Coronary artery (tissue), 2 donors: ENCODE results near the gene CACNA1I.

Source experiments
- DNase-seq: peaks from one replicate; pipeline ENCODE4 v3.0.0-alpha.2; 2017; ENCODE audit warnings: low spot score
- H3K27ac ChIP-seq, 2 donors: fragments of 200-600 bp; sonication (generic); one replicate each; pipeline ENCODE4 v1.5.1; 2016 to 2019
- H3K4me3 ChIP-seq: fragments of 200-600 bp; sonication (generic); 2 replicates; pipeline ENCODE4 v1.5.1; 2016; ENCODE audit warnings: mild to moderate bottlenecking, moderate library complexity
- TF ChIP-seq, protein P1 (sequence below): fragments of 200-600 bp; sonication (generic); IDR thresholded peaks from one replicate; pipeline ENCODE4 v1.5.1; 2019; ENCODE audit warnings: antibody characterized with exemption

CACNA1I gene

DNA sequence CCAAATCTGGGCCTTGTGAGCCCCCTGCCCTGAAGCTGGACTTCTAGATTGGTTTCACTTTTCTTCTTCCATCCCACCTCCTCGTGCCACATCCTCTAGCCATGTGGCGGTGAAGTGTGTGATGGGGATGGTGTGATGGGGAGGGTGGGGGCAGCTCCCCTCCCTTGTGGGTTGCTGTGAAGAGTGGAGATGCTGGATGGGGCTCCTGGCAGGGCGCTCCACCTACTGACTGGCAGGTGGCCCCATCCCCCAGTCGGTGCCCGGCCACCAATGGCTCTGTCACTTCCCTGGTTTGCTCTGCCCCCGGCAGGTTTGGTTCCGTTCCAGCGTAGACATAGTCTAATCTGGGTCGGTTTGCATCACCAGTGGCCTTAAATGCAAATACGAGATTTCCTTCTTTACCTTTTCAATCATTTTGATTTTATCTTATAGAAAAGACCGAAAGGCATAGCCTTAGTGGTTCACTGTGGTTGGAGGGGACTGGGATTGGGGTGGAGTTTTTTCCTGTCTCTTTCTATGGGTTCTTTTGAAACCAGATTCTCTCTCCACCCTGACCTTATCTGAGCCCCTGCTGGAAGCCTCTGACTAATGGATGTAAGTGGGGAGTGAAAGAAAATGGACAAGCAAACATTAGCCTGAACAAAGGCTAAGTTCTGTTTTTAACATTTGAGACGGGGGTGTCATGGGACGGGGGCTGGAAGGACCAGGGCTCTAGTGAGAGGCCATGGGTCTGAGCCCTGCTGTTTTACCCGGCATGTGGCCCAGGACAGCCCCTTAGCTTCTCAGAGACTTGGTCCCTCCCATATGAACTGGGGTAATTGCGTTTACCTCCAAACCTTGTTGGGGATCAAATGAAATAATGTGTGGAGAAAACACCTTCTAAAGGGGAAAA is 149.3 kb downstream of the CACNA1I start:
- peak; percentile 49 for DNase-seq
- Histone ChIP-seq H3K4me3 (no peak overlapping the region), H3K27ac (no peak overlapping the region)
- TF ChIP-seq, protein P1, sequence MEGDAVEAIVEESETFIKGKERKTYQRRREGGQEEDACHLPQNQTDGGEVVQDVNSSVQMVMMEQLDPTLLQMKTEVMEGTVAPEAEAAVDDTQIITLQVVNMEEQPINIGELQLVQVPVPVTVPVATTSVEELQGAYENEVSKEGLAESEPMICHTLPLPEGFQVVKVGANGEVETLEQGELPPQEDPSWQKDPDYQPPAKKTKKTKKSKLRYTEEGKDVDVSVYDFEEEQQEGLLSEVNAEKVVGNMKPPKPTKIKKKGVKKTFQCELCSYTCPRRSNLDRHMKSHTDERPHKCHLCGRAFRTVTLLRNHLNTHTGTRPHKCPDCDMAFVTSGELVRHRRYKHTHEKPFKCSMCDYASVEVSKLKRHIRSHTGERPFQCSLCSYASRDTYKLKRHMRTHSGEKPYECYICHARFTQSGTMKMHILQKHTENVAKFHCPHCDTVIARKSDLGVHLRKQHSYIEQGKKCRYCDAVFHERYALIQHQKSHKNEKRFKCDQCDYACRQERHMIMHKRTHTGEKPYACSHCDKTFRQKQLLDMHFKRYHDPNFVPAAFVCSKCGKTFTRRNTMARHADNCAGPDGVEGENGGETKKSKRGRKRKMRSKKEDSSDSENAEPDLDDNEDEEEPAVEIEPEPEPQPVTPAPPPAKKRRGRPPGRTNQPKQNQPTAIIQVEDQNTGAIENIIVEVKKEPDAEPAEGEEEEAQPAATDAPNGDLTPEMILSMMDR, result no peak

DNA sequence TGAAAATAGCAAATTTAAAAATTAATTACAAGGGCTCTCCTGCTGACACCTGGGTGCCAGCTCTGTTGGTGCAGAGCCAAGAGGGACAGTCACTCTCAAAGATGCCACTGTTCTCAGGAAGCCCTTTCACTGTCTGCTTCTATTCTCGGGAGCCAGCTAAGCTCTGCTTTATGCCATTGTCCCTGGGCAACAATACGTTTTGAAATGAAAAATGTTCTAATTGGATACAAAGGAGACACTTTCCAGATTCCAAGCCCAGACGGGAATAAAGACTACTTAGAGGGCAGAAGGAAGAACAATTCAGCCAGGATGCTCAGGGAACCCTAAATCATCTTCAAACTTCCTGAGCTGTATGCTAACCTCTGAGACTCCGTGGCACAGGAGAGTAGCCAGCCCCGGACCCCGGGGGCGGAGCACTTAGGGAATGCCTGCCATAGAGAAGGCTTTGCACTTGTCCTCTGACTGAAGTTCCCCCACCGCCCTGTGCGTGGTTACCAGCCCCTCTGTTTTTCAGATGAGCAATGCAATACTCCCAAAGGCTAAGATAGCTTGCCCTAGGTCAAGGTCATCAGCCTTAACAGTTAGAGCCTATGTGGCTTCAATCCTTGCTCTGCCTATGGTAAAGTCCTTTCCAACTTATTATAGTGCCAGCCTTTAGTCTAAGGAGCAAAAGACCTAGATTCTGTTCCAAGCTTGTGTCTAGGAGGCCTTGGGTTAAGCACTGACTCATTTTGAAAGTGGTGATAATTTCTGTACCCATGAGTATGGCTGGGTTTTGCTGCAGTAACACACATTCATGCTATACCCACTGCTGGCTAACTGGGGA is 150.9 kb downstream of the CACNA1I start:
- TF ChIP-seq, protein P1, result no peak
- Histone ChIP-seq H3K27ac (no peak overlapping the region), H3K4me3 (no peak overlapping the region)
- peak; percentile 53 for DNase-seq

DNA sequence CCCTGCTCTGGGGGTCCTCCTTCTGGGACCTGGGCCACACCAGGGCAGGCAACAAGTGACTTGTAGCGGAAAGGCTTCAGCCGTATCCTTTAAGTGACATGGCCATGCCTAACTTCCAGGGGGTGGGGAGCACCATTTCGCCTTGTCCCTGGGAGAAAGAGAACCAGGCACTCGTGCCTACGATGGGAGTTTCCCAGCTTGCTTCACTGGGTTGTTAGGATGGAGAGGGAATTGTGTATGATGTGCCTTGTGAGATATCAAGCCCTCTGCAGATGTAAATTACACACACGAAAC is 151.4 kb downstream of the CACNA1I start:
- TF ChIP-seq, protein P1, result no peak
- no peak overlapping the region for H3K4me3 ChIP-seq
- DNase-seq, result peak; percentile 5
- no peak overlapping the region for H3K27ac ChIP-seq

DNA sequence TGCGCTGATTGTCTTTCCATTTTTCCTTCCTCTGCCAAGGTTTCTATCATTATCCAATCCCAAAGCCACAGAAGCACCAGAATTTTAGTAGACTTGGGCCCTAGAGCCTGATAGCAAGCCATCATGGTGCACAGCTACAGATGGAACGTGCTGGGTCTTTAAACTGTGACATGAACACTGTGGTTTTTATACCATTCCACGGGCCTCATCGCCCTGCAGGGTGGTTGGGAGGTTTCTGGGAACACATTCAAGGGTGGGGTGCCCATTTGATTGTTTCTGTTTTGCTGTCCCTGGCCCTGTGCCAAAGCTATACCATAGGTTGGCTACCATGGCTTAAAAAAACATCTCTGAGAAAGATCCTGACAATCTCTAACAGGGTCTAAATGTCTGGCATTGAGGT is 151.9 kb downstream of the CACNA1I start:
- TF ChIP-seq, protein P1, result no peak
- DNase-seq, result no peak
- Histone ChIP-seq H3K4me3 (no peak overlapping the region), H3K27ac (no peak overlapping the region)

DNA sequence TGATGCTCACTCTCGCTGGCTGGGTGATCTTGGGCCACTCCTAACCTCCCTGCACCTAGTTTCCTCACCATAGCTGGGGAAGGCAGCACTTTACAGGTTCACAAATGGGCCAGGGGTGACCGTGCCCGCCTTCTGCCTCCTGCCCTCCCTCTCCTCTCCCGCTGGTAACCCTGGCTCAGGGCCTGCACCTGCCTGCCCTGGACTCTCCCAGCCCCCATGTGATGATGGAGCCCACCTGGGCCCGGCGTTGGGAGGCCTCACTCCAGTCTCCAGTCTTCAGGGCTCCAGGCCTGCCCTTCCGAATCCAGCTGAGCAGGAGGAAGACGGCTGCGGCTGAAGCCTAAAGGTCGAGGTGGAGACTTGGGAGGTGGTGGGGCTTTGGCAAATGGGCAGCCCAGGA is 152.9 kb downstream of the CACNA1I start:
- H3K4me3 ChIP-seq, result no peak overlapping the region
- no peak overlapping the region for H3K27ac ChIP-seq
- TF ChIP-seq, protein P1, result no peak
- peak; percentile 54 for DNase-seq

DNA sequence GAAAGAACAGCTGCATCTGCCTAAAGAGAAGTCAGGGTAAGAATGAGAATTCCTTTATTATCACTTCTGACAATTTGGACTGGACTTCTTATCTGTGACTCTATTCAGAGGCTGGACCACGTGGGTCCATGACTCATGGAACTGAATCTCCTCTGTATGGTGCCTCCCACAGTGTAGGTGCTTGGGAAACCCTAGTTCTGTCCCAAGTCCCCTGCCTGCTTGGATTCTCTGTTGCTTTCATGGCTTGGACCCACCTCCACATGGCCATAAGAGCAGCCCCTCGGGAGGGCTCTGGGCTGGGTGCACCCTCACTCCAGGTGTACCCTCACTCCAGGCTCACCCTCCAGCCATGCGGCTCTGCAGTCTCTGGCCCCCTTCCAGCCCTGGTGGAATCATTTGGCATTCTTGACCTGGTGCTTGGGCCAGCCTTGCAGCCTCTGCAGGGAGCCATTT is 153.4 kb downstream of the CACNA1I start:
- Histone ChIP-seq H3K27ac (no peak overlapping the region), H3K4me3 (no peak overlapping the region)
- TF ChIP-seq, protein P1, result no peak
- peak; percentile 58 for DNase-seq
